Neural cell (in vitro differentiated cells): ENCODE measurements around the gene SELENOO.

Experiments
- EP300 ChIP-seq: fragments of 450-650 bp; conservative IDR thresholded peaks from 2 replicates; pipeline ENCODE4 v1.6.1; 2014; ENCODE audit warnings: antibody characterized with exemption, mild to moderate bottlenecking, moderate library complexity; ENCODE audit not compliant: poor library complexity, severe bottlenecking
- EZH2 ChIP-seq: fragments of 200-600, 300-800 bp; shearing (Covaris generic), sonication (generic); IDR thresholded peaks from 2 replicates; pipeline ENCODE4 v1.6.1; 2014; ENCODE audit warnings: antibody characterized with exemption, low read length, borderline replicate concordance, mild to moderate bottlenecking; ENCODE audit not compliant: insufficient read depth, poor library complexity, severe bottlenecking
- POLR2AphosphoS5 ChIP-seq: IDR thresholded peaks from 2 replicates; pipeline ENCODE4 v1.6.1; 2012
- RAD21 ChIP-seq: fragments of 450-650 bp; conservative IDR thresholded peaks from 2 replicates; pipeline ENCODE4 v1.6.1; 2014; ENCODE audit warnings: antibody characterized with exemption, mild to moderate bottlenecking, moderate library complexity
- SMC3 ChIP-seq: fragments of 450-650 bp; conservative IDR thresholded peaks from 2 replicates; pipeline ENCODE4 v1.6.1; 2014; ENCODE audit warnings: antibody characterized with exemption, mild to moderate bottlenecking, moderate library complexity; ENCODE audit not compliant: poor library complexity
- TAF1 ChIP-seq: IDR thresholded peaks from 2 replicates; pipeline ENCODE4 v1.6.1; 2012; ENCODE audit warnings: low read depth
- TF ChIP-seq, protein P1 (sequence below): fragments of 450-650 bp; IDR thresholded peaks from 2 replicates; pipeline ENCODE4 v1.5.1; 2014; ENCODE audit warnings: antibody characterized with exemption, mild to moderate bottlenecking, moderate library complexity; ENCODE audit not compliant: poor library complexity, severe bottlenecking
- TF ChIP-seq, protein P2 (sequence below): IDR thresholded peaks from 2 replicates; pipeline ENCODE4 v1.6.1; 2012; ENCODE audit warnings: borderline replicate concordance

- TF ChIP-seq, protein P1, sequence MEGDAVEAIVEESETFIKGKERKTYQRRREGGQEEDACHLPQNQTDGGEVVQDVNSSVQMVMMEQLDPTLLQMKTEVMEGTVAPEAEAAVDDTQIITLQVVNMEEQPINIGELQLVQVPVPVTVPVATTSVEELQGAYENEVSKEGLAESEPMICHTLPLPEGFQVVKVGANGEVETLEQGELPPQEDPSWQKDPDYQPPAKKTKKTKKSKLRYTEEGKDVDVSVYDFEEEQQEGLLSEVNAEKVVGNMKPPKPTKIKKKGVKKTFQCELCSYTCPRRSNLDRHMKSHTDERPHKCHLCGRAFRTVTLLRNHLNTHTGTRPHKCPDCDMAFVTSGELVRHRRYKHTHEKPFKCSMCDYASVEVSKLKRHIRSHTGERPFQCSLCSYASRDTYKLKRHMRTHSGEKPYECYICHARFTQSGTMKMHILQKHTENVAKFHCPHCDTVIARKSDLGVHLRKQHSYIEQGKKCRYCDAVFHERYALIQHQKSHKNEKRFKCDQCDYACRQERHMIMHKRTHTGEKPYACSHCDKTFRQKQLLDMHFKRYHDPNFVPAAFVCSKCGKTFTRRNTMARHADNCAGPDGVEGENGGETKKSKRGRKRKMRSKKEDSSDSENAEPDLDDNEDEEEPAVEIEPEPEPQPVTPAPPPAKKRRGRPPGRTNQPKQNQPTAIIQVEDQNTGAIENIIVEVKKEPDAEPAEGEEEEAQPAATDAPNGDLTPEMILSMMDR, result no peak
- TF ChIP-seq EZH2 (no peak), RAD21 (no peak), TAF1 (no peak), EP300 (no peak), POLR2AphosphoS5 (no peak), SMC3 (no peak)
- TF ChIP-seq, protein P2, sequence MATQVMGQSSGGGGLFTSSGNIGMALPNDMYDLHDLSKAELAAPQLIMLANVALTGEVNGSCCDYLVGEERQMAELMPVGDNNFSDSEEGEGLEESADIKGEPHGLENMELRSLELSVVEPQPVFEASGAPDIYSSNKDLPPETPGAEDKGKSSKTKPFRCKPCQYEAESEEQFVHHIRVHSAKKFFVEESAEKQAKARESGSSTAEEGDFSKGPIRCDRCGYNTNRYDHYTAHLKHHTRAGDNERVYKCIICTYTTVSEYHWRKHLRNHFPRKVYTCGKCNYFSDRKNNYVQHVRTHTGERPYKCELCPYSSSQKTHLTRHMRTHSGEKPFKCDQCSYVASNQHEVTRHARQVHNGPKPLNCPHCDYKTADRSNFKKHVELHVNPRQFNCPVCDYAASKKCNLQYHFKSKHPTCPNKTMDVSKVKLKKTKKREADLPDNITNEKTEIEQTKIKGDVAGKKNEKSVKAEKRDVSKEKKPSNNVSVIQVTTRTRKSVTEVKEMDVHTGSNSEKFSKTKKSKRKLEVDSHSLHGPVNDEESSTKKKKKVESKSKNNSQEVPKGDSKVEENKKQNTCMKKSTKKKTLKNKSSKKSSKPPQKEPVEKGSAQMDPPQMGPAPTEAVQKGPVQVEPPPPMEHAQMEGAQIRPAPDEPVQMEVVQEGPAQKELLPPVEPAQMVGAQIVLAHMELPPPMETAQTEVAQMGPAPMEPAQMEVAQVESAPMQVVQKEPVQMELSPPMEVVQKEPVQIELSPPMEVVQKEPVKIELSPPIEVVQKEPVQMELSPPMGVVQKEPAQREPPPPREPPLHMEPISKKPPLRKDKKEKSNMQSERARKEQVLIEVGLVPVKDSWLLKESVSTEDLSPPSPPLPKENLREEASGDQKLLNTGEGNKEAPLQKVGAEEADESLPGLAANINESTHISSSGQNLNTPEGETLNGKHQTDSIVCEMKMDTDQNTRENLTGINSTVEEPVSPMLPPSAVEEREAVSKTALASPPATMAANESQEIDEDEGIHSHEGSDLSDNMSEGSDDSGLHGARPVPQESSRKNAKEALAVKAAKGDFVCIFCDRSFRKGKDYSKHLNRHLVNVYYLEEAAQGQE, result no peak
These were observed 39.9 kb upstream of the SELENOO start for GRCh38 chr22:50160947-50161346.
